Neural cell (in vitro differentiated cells): ENCODE results near the gene CDR2L. TPM values are rescaled to one million over a fixed set of nuclear protein-coding genes. Genes with fewer than 3 reads are reported as not detected.

Experiments used
- H2AFZ ChIP-seq: fragments of 200-600, 300-800 bp; sonication (generic), shearing (Covaris generic); 2 replicates; pipeline ENCODE4 v1.6.0; 2014; ENCODE audit warnings: low read depth, mild to moderate bottlenecking, antibody characterized with exemption, low read length, moderate library complexity
- H3F3A ChIP-seq: fragments of 200-600 bp; shearing (Covaris generic); 2 replicates; pipeline ENCODE4 v1.6.1; 2016; ENCODE audit warnings: mild to moderate bottlenecking, moderate library complexity, mixed read lengths, antibody characterized with exemption, low read length; ENCODE audit not compliant: insufficient read depth, poor library complexity, severe bottlenecking
- H3K27ac ChIP-seq: fragments of 200-600, 300-800 bp; sonication (generic), shearing (Covaris generic); 2 replicates; pipeline ENCODE4 v1.5.1; 2014; ENCODE audit warnings: mild to moderate bottlenecking, low read length, moderate library complexity
- H3K27me3 ChIP-seq: fragments of 300-800, 200-600 bp; sonication (generic), shearing (Covaris generic); 2 replicates; pipeline ENCODE4 v1.6.0; 2014; ENCODE audit warnings: mild to moderate bottlenecking, low read depth, low read length, moderate library complexity; ENCODE audit not compliant: insufficient read depth
- H3K36me3 ChIP-seq: fragments of 300-800, 200-600 bp; sonication (generic), shearing (Covaris generic); 2 replicates; pipeline ENCODE4 v1.5.1; 2014; ENCODE audit warnings: mild to moderate bottlenecking, antibody characterized with exemption, low read length, moderate library complexity; ENCODE audit not compliant: insufficient read depth
- H3K4me2 ChIP-seq: fragments of 300-800, 200-600 bp; sonication (generic), shearing (Covaris generic); 2 replicates; pipeline ENCODE4 v1.6.0; 2014; ENCODE audit warnings: mild to moderate bottlenecking, low read length
- H3K4me3 ChIP-seq: fragments of 300-800, 200-600 bp; sonication (generic), shearing (Covaris generic); 2 replicates; pipeline ENCODE4 v1.5.1; 2014; ENCODE audit warnings: mild to moderate bottlenecking, low read length, moderate library complexity
- H3K79me2 ChIP-seq: fragments of 200-600 bp; shearing (Covaris generic); replicated peaks from 2 replicates; pipeline ENCODE4 v1.6.0; 2014; ENCODE audit warnings: mild to moderate bottlenecking, low read length, moderate library complexity; ENCODE audit not compliant: insufficient read depth
- H3K9ac ChIP-seq: fragments of 300-800, 200-600 bp; sonication (generic), shearing (Covaris generic); 2 replicates; pipeline ENCODE4 v1.6.1; 2016; ENCODE audit warnings: mild to moderate bottlenecking, low read length, mixed read lengths
- H3K9me2 ChIP-seq: fragments of 200-600 bp; shearing (Covaris generic); 2 replicates; pipeline ENCODE4 v1.6.1; 2016; ENCODE audit warnings: mild to moderate bottlenecking, low read length, mixed read lengths; ENCODE audit not compliant: insufficient read depth
- H3K9me3 ChIP-seq: fragments of 200-600, 300-800 bp; sonication (generic), shearing (Covaris generic); 2 replicates; pipeline ENCODE4 v1.6.1; 2016; ENCODE audit warnings: mild to moderate bottlenecking, mixed run types, low read length, moderate library complexity, mixed read lengths
- H4K20me1 ChIP-seq: fragments of 200-600 bp; shearing (Covaris generic); 2 replicates; pipeline ENCODE4 v1.6.1; 2016; ENCODE audit warnings: mild to moderate bottlenecking, mixed run types; ENCODE audit not compliant: insufficient read depth
- EP300 ChIP-seq: fragments of 450-650 bp; conservative IDR thresholded peaks from 2 replicates; pipeline ENCODE4 v1.6.1; 2014; ENCODE audit warnings: antibody characterized with exemption, mild to moderate bottlenecking, moderate library complexity; ENCODE audit not compliant: poor library complexity, severe bottlenecking
- EZH2 ChIP-seq: fragments of 200-600, 300-800 bp; shearing (Covaris generic), sonication (generic); IDR thresholded peaks from 2 replicates; pipeline ENCODE4 v1.6.1; 2014; ENCODE audit warnings: antibody characterized with exemption, low read length, borderline replicate concordance, mild to moderate bottlenecking; ENCODE audit not compliant: insufficient read depth, poor library complexity, severe bottlenecking
- MXI1 ChIP-seq: fragments of 450-650 bp; conservative IDR thresholded peaks from 2 replicates; pipeline ENCODE4 v1.6.1; 2014; ENCODE audit warnings: antibody characterized with exemption, mild to moderate bottlenecking; ENCODE audit not compliant: poor library complexity, severe bottlenecking
- POLR2AphosphoS5 ChIP-seq: IDR thresholded peaks from 2 replicates; pipeline ENCODE4 v1.6.1; 2012
- RAD21 ChIP-seq: fragments of 450-650 bp; conservative IDR thresholded peaks from 2 replicates; pipeline ENCODE4 v1.6.1; 2014; ENCODE audit warnings: antibody characterized with exemption, mild to moderate bottlenecking, moderate library complexity
- SMC3 ChIP-seq: fragments of 450-650 bp; conservative IDR thresholded peaks from 2 replicates; pipeline ENCODE4 v1.6.1; 2014; ENCODE audit warnings: antibody characterized with exemption, mild to moderate bottlenecking, moderate library complexity; ENCODE audit not compliant: poor library complexity
- TAF1 ChIP-seq: IDR thresholded peaks from 2 replicates; pipeline ENCODE4 v1.6.1; 2012; ENCODE audit warnings: low read depth
- polyA plus RNA-seq: library from polyadenylated mRNA; depleted of rRNA; stranded (reverse); fragments of >200 nt; gene quantifications from 2 replicates; pipeline ENCODE4 v1.2.3, GENCODE V29; 2014
- TF ChIP-seq, protein P1 (sequence below): IDR thresholded peaks from 2 replicates; pipeline ENCODE4 v1.6.1; 2012; ENCODE audit warnings: borderline replicate concordance
- TF ChIP-seq, protein P2 (sequence below): fragments of 450-650 bp; IDR thresholded peaks from 2 replicates; pipeline ENCODE4 v1.5.1; 2014; ENCODE audit warnings: antibody characterized with exemption, mild to moderate bottlenecking, moderate library complexity; ENCODE audit not compliant: poor library complexity, severe bottlenecking

Gene CDR2L
- polyA plus RNA-seq, 1 donor from 2014 or later: 8.1 TPM

DNA sequence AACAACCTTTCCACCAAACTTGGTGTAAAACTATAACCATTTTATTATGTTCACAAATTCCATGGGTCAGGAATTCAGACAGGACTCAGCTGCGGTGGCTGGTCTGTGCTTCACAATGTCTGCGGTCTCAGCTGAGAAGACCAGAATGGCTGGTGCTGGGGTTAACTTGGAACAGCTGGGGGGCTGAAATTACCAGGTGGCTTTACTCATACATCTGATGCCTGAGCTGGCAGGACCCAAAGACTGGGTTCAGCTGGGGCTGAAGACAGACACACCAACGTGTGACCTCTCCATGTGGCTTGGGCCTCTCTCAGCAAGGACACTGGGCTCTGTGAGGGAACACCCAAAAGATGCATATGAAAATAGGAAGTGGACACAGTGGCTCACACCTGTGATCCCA is 9.2 kb upstream of the CDR2L start:
- Histone ChIP-seq H3K36me3 (no peaks in the 10 kb centered on the region), H3K9me3 (no peaks in the 10 kb centered on the region), H3K4me2 (no peak overlapping the region), H3K79me2 (no peaks in the 10 kb centered on the region), H3K9ac (no peak overlapping the region), H3K27ac (no peak overlapping the region), H4K20me1 (no peaks in the 10 kb centered on the region), H2AFZ (no peak overlapping the region), H3K9me2 (no peaks in the 10 kb centered on the region), H3F3A (no peaks in the 10 kb centered on the region), H3K4me3 (no peak overlapping the region), H3K27me3 (peaks cover 3% of the 10 kb centered on the region)
- no peak for TF ChIP-seq POLR2AphosphoS5
- TF ChIP-seq EZH2: no peak
- no peak for TF ChIP-seq MXI1
- TF ChIP-seq, protein P1, sequence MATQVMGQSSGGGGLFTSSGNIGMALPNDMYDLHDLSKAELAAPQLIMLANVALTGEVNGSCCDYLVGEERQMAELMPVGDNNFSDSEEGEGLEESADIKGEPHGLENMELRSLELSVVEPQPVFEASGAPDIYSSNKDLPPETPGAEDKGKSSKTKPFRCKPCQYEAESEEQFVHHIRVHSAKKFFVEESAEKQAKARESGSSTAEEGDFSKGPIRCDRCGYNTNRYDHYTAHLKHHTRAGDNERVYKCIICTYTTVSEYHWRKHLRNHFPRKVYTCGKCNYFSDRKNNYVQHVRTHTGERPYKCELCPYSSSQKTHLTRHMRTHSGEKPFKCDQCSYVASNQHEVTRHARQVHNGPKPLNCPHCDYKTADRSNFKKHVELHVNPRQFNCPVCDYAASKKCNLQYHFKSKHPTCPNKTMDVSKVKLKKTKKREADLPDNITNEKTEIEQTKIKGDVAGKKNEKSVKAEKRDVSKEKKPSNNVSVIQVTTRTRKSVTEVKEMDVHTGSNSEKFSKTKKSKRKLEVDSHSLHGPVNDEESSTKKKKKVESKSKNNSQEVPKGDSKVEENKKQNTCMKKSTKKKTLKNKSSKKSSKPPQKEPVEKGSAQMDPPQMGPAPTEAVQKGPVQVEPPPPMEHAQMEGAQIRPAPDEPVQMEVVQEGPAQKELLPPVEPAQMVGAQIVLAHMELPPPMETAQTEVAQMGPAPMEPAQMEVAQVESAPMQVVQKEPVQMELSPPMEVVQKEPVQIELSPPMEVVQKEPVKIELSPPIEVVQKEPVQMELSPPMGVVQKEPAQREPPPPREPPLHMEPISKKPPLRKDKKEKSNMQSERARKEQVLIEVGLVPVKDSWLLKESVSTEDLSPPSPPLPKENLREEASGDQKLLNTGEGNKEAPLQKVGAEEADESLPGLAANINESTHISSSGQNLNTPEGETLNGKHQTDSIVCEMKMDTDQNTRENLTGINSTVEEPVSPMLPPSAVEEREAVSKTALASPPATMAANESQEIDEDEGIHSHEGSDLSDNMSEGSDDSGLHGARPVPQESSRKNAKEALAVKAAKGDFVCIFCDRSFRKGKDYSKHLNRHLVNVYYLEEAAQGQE: no peak
- TF ChIP-seq TAF1: no peak
- TF ChIP-seq, protein P2, sequence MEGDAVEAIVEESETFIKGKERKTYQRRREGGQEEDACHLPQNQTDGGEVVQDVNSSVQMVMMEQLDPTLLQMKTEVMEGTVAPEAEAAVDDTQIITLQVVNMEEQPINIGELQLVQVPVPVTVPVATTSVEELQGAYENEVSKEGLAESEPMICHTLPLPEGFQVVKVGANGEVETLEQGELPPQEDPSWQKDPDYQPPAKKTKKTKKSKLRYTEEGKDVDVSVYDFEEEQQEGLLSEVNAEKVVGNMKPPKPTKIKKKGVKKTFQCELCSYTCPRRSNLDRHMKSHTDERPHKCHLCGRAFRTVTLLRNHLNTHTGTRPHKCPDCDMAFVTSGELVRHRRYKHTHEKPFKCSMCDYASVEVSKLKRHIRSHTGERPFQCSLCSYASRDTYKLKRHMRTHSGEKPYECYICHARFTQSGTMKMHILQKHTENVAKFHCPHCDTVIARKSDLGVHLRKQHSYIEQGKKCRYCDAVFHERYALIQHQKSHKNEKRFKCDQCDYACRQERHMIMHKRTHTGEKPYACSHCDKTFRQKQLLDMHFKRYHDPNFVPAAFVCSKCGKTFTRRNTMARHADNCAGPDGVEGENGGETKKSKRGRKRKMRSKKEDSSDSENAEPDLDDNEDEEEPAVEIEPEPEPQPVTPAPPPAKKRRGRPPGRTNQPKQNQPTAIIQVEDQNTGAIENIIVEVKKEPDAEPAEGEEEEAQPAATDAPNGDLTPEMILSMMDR: no peak
- no peak for TF ChIP-seq EP300
- TF ChIP-seq SMC3: no peak
- TF ChIP-seq RAD21: no peak

- Histone ChIP-seq H3K4me3 (no peak overlapping the region), H3K27ac (no peak overlapping the region), H3K36me3 (no peaks in the 10 kb centered on the region), H2AFZ (no peak overlapping the region), H3F3A (no peaks in the 10 kb centered on the region), H4K20me1 (no peaks in the 10 kb centered on the region), H3K27me3 (no peaks in the 10 kb centered on the region), H3K9me2 (no peaks in the 10 kb centered on the region), H3K79me2 (no peaks in the 10 kb centered on the region), H3K4me2 (no peak overlapping the region), H3K9me3 (no peaks in the 10 kb centered on the region), H3K9ac (no peak overlapping the region)
- TF ChIP-seq SMC3 (no peak), MXI1 (no peak), EP300 (no peak), RAD21 (no peak), TAF1 (no peak), EZH2 (no peak), POLR2AphosphoS5 (no peak)
- TF ChIP-seq, protein P2: no peak
- TF ChIP-seq, protein P1: no peak
These were observed 7.9 kb upstream of the CDR2L start for GRCh38 chr17:74979408-74980146.
